GM10248 (cell line): ENCODE data around the gene ERG.

Source experiments
- CTCF ChIA-PET: fragments of 300-600 bp; sonication (Branson Sonifier 250); formaldehyde crosslinking; extraction: SDS; loops from one replicate; lab custom pipeline; 2021; ENCODE audit warnings: antibody characterized with exemption; lab: Yijun Ruan, JAX
- POLR2A ChIA-PET: fragments of 350-650 bp; sonication (Branson Sonifier 250); formaldehyde crosslinking; extraction: SDS; loops from one replicate; lab custom pipeline; 2020; ENCODE audit warnings: antibody characterized with exemption; lab: Yijun Ruan, JAX
- DNase-seq: peaks from one replicate; pipeline ENCODE4 v3.0.0; 2012; ENCODE audit errors: extremely low spot score
- CTCF ChIP-seq: IDR thresholded peaks from 2 replicates; pipeline ENCODE4 v1.5.1; 2012; ENCODE audit warnings: mild to moderate bottlenecking, low read depth; ENCODE audit errors: extremely low read depth, missing control alignments, control extremely low read depth

ERG gene

GRCh38 chr21:38428211-38428610 lies 70.1 kb downstream of the ERG start:
- ChIA-PET CTCF (interaction anchor here (1.0 kb wide), 1 partner anchor 673 kb away, joined by 3 read pairs; no protein-coding TSS in a partner anchor), POLR2A (no interaction called here)

GRCh38 chr21:38424305-38425019 lies 73.8 kb downstream of the ERG start:
- POLR2A ChIA-PET, result no interaction called here
- no peak for TF ChIP-seq CTCF
- CTCF ChIA-PET, result interaction anchor here (1.4 kb wide), 1 partner anchor 14 kb away, joined by 3 read pairs; no protein-coding TSS in a partner anchor
- no peak for DNase-seq

More at GRCh38 chr21:38428211-38428610, 70.1 kb downstream of the ERG start:
- DNase-seq, result no peak
- no peak for TF ChIP-seq CTCF

GRCh38 chr21:38422082-38422481 lies 76.2 kb downstream of the ERG start:
- ChIA-PET POLR2A (no interaction called here), CTCF (no interaction called here)
- DNase-seq, result no peak
- TF ChIP-seq CTCF, result no peak

GRCh38 chr21:38420140-38420539 lies 78.1 kb downstream of the ERG start:
- no peak for DNase-seq
- ChIA-PET CTCF (no interaction called here), POLR2A (no interaction called here)
- TF ChIP-seq CTCF, result no peak

GRCh38 chr21:38417726-38418125 lies 80.6 kb downstream of the ERG start:
- ChIA-PET POLR2A (no interaction called here), CTCF (interaction anchor here (1.7 kb wide), 1 partner anchor 13 kb away, joined by 6 read pairs; no protein-coding TSS in a partner anchor)
- no peak for DNase-seq
- no peak for TF ChIP-seq CTCF

- no peak for DNase-seq
- TF ChIP-seq CTCF, result no peak
- POLR2A ChIA-PET, result no interaction called here
- CTCF ChIA-PET, result interaction anchor here (1.7 kb wide), 1 partner anchor 12 kb away, joined by 6 read pairs; no protein-coding TSS in a partner anchor
Measured at GRCh38 chr21:38416791-38417190, 81.5 kb downstream of the ERG start.
